Left lung (tissue), 10 donors: ENCODE measurements around the gene CD40. TPM values are rescaled to one million over a fixed set of nuclear protein-coding genes. Genes with fewer than 3 reads are reported as not detected.

Source experiments
- ATAC-seq: fragments of 200-7000 bp; cut with Tn5 transposase; one replicate; pipeline ENCODE4 v1.9.1; 2020; ENCODE audit warnings: moderate library complexity
- DNase-seq, 4 donors: peaks; one replicate each; pipeline ENCODE4 v3.0.0-alpha.2; 2013 to 2020
- H3K27ac ChIP-seq, 2 donors: fragments of 200-600 bp; sonication (generic) in 1 of 2; one replicate each; pipeline versions ENCODE4 v1.5.0 to v1.8.0; 2020 to 2021
- H3K27me3 ChIP-seq, 2 donors: fragments of 200-600 bp; sonication (generic) in 1 of 2; one replicate each; pipeline versions ENCODE4 v1.5.0 to v1.8.0; 2020 to 2021
- H3K36me3 ChIP-seq, 2 donors: fragments of 200-600 bp; sonication (generic) in 1 of 2; one replicate each; pipeline versions ENCODE4 v1.5.0 to v1.8.0; 2020 to 2021
- H3K4me1 ChIP-seq, 2 donors: fragments of 200-600 bp; one replicate each; pipeline ENCODE4 v1.8.0; 2021
- H3K4me3 ChIP-seq, 2 donors: fragments of 200-600 bp; sonication (generic) in 1 of 2; one replicate each; pipeline versions ENCODE4 v1.5.0 to v1.8.0; 2020 to 2021; ENCODE audit warnings: mild to moderate bottlenecking in 1 of 2
- H3K9me3 ChIP-seq, 2 donors: fragments of 200-600 bp; sonication (generic) in 1 of 2; one replicate each; pipeline versions ENCODE4 v1.5.0 to v1.8.0; 2020 to 2021
- CTCF ChIP-seq, 2 donors: fragments of 200-600 bp; sonication (generic) in 1 of 2; IDR thresholded peaks; one replicate each; pipeline versions ENCODE4 v1.5.0 to v1.8.0; 2021; ENCODE audit warnings: antibody characterized with exemption in 2 of 2
- intact Hi-C, 2 donors: fragments of 100-400 bp; cut with DNase I; formaldehyde crosslinking; loops; one replicate each; pipeline versions ENCODE4 v1.11.2 to v1.14.2; 2022
- polyA plus RNA-seq, 6 donors: library from polyadenylated mRNA; unstranded; fragments of 120-200 nt; gene quantifications; one replicate each; pipeline ENCODE4 v1.2.1, GENCODE V29; 2013; ENCODE audit not compliant: insufficient read length in 6 of 6
- total RNA-seq, 2 donors: library from RNA; stranded (reverse); fragmentation: NEBNext Ultra II Directional; extraction: Animal tissue kit (Norgen Biotek cat#: 25700); gene quantifications; one replicate each; pipeline ENCODE4 v1.2.1, GENCODE V29; 2021
- donor health status: DM: no; HTN: yes; CAD: no.
- donor health status: DM: no; HTN: no; CAD: no.

The CD40 gene
- total and polyA plus RNA-seq, 8 donors, result 13.9 to 27.6 (median 19.0) TPM

DNA sequence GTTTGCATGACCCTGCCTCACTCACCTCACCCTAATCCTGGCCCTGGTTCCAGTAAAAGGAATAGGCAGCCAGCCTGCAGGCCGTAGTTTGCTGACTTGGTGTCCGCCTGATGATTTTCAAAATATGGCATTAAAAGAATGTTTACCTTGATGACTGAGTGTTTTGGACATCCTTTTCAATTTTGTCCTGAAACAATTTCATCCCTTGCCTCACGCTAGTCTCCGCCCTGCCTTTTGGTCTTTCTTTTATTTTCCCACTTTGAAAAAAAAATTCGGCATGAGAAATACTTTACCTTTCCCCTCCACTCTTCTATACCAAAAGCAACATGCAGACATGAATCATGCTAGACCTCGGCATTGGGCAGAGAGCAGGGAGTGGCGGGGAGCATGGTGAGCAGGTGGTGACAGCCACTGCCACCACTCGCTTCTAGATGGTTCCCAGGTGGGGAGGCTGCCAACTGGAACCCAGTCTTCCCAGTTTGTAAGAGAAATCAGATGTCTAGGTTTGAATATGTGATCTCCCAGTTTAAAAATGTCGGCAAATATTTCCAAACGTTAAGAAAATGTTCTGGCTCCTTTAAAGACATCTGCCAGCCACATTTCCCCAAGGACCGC lies 9.4 kb downstream of the CD40 start:
- no peaks in the 10 kb centered on the region for H3K9me3 ChIP-seq
- no peak for TF ChIP-seq CTCF (IDR thresholded peaks at IDR 0.05)
- DNase-seq (peak in 1 of 4 donors; percentile 6), ATAC-seq (no peak)
- intact Hi-C loops, result no loop called here
- H3K4me1 ChIP-seq, result peaks cover 0 to 9% of the 10 kb centered on the region in 2 donors
- H3K36me3 ChIP-seq, result peaks cover 0 to 63% of the 10 kb centered on the region in 2 donors
- H3K27me3 ChIP-seq, result peaks cover 0 to 22% of the 10 kb centered on the region in 2 donors
- H3K27ac ChIP-seq, result no peak overlapping the region
- H3K4me3 ChIP-seq, result no peak overlapping the region

- no peak overlapping the region for H3K4me3 ChIP-seq
- peak in 1 of 2 donors; percentile 43 for TF ChIP-seq CTCF (IDR thresholded peaks at IDR 0.05)
- no peaks in the 10 kb centered on the region for H3K9me3 ChIP-seq
- DNase-seq (peak in 1 of 4 donors; percentile 31), ATAC-seq (peak; percentile 31)
- H3K36me3 ChIP-seq, result peaks cover 0 to 52% of the 10 kb centered on the region in 2 donors
- intact Hi-C loops, result no loop called here
- H3K27me3 ChIP-seq, result peaks cover 0 to 31% of the 10 kb centered on the region in 2 donors
- no peak overlapping the region for H3K27ac ChIP-seq
- H3K4me1 ChIP-seq, result no peaks in the 10 kb centered on the region
These were observed 10.4 kb downstream of the CD40 start for GRCh38 chr20:46128310-46129151.

- no peaks in the 10 kb centered on the region for H3K4me1 ChIP-seq
- no peak for ATAC-seq
- peaks cover 0 to 46% of the 10 kb centered on the region in 2 donors for H3K27me3 ChIP-seq
- no peak overlapping the region for H3K27ac ChIP-seq
- no peaks in the 10 kb centered on the region for H3K9me3 ChIP-seq
- peaks cover 0 to 39% of the 10 kb centered on the region in 2 donors for H3K36me3 ChIP-seq
- DNase-seq, result no peak
- no peak for TF ChIP-seq CTCF (IDR thresholded peaks at IDR 0.05)
- H3K4me3 ChIP-seq, result no peak overlapping the region
- intact Hi-C loops, result no loop called here
These were observed 11.9 kb downstream of the CD40 start for GRCh38 chr20:46129955-46130481.

DNA sequence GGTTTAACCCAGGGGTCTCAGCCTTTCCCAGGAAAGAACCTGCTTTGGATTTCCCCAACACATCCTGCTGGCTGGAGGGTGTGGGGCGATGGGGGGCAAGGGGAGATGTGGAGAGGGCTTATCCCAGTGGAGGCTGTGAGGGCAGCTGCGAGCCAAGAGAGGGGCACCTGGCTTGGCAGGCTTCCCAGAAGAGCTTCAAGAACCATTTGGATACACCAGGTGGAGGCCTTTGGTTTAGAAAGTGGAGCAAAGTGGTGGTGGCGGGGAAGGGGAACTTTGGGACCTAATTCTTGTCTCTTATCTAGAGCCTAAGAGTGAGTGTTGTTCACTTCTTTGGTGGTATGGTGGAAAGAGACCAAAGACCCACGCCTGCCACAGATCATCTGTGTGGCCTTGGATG lies 12.4 kb downstream of the CD40 start:
- H3K9me3 ChIP-seq, result no peaks in the 10 kb centered on the region
- H3K27me3 ChIP-seq, result peaks cover 0 to 51% of the 10 kb centered on the region in 2 donors
- H3K4me3 ChIP-seq, result no peak overlapping the region
- intact Hi-C loops, result no loop called here
- ATAC-seq, result no peak
- DNase-seq, result no peak
- no peak for TF ChIP-seq CTCF (IDR thresholded peaks at IDR 0.05)
- H3K4me1 ChIP-seq, result no peaks in the 10 kb centered on the region
- peaks cover 0 to 34% of the 10 kb centered on the region in 2 donors for H3K36me3 ChIP-seq
- no peak overlapping the region for H3K27ac ChIP-seq

GRCh38 chr20:46131396-46131795 lies 13.3 kb downstream of the CD40 start:
- Histone ChIP-seq H3K4me3 (no peak overlapping the region), H3K27ac (no peak overlapping the region), H3K4me1 (no peaks in the 10 kb centered on the region), H3K9me3 (no peaks in the 10 kb centered on the region), H3K36me3 (peaks cover 0 to 25% of the 10 kb centered on the region in 2 donors), H3K27me3 (peaks cover 0 to 59% of the 10 kb centered on the region in 2 donors)
- no peak for TF ChIP-seq CTCF (IDR thresholded peaks at IDR 0.05)
- intact Hi-C loops, result no loop called here
- DNase-seq (no peak), ATAC-seq (no peak)
